NCI-H345 (cell line): ENCODE data around the gene MPP7.
"Not testable (repeated sequence)": the region's sequence is repeated elsewhere in the genome, so short reads cannot be mapped to it uniquely, and the experiment has no call there.

ENCODE experiments used
- DNase-seq: peaks from one replicate; lab custom pipeline; 2025; lab: John Stamatoyannopoulos, UW

The MPP7 gene

DNA sequence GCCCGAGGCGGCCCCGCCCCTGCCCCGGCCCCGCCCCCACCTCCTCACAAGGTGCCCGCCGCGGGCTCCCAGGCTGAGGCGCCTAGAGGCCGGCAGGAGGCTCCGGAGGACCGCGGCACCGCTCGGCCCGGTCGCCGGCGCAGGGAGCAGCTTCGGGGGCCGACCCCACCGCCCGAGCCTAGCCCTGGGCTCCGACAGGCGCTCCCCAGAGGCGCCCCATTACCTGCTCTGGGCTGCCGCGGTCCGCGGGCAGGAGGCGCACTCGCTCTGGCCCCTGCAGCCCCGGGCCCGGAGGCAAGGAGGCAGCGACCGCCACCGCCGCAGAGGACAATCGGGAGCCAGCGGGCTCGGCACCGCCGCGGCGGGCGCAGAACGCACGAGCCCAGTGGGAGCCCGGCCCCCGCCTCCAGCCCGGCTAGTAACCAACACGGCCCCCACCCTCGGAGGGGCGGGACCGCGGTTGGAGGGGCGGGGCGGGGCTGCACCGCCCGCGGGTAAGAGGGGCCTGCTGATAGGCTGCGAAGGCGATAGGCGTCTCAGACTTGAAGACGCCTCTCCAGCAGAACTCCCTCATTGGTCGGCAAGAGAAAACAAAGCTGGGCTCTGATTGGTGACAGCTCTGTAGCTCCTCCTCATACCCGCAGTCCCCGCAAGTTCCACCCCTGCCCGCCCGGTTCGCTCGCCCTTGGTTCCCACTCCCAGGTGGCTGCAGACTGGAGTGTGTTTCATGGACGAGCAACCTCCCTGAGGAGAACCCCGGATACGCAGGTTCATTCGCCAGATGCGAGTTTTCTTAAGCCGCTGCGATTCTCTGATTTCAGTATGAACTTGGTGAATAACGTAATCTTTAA lies at the start of gene MPP7:
Gene MPP7, minus strand, starts transcription at position 427 of the 851 bp plus-strand sequence. CDS start 64,460 bp downstream, outside the sequence.
- DNase-seq: peak; percentile 97

DNA sequence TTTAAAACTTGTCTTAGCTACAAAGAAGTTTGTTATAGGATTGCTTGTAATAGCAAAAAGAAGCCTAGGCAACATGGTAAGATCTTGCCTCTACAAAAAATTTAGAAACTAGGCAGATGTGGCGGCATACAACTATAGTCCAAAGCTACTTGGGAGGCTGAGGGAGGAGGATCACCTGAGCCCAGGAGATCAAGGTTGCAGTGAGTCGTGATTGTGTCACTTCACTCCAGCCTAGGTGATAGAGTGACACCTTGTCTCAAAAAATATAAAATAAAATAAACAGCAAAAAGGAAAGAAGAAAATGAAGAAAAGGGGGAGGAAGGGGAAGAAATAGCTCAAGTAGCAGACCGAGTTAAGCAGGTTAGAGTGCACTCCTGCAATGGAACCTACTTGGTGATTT lies 47.0 kb upstream of the MPP7 start:
- no peak for DNase-seq

DNA sequence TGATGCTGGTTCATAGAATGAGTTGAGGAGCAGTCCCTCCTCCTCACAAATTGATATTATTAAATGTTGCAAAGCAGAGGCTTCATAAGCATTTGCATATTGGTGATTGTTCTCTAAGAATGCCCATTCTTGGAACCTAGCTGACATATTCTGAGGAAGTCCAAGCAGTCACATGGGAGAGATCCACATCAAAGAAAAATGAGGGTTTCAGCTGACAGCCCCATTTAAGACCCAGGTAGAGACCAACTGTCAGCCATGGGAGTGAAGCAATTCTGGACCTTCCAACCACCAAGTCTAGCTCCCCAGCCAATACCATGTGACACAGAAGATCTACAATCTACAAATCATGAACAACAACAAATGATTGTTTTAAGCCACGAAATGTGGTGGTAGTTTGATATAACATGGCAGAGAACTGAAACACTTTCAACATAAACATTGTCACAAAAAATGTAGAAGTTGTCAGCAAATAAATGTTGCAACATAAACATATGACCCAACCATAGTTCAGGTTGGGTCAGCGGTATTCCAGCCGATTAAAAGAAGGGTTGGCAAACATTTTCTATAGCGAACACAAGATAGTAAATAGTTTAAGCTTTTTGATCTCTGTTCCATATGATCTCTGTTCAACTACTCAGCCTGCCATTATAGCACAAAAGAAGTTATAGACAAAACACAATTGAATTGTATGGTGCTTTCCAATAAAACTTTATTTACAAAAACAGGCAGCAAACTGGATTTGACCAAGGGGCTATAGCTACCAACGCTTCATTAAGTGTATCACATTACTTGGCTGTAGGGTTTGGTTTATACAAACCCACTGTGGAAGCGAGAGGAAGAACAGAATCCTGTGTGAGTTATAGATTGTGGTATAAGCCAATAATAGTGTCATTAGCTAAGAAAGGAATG lies 41.4 kb upstream of the MPP7 start:
- no peak for DNase-seq

DNA sequence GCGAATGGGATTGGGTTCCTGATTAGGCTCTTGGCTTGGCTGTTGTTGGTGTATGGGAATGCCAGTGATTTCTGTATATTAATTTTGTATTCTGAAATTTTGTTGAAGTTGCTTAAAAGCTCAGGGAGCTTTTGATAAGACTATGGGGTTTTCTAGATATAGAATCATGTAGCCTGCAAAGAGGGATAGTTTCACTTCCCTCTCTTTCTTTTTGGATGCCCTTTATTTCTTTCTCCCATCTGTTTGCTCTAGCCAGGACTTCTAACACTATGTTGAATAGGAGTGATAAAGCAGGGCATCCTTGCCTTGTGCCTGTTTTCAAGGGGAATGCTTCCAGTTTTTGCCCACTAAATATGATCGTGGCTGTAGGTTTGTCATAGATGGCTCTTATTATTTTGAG lies 40.4 kb upstream of the MPP7 start:
- DNase-seq: no peak

DNA sequence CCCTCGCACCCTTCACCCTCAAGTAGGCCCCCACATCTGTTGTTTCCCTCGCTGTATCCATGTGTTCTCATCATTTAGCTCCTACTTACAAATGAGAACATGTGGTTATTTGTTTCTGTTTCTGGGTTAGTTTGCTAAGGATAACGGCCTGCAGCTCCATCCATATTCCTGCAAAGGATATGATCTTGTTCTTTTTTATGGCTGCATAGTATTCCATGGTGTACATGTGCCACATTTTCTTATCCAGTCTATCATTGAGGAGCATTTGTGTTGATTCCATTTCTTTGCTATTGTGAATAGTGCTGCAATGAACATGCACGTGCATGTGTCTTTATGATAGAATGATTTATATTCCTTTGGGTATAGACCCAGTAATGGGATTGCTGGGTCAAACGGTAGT lies 38.8 kb upstream of the MPP7 start:
- DNase-seq: not testable (repeated sequence)

DNA sequence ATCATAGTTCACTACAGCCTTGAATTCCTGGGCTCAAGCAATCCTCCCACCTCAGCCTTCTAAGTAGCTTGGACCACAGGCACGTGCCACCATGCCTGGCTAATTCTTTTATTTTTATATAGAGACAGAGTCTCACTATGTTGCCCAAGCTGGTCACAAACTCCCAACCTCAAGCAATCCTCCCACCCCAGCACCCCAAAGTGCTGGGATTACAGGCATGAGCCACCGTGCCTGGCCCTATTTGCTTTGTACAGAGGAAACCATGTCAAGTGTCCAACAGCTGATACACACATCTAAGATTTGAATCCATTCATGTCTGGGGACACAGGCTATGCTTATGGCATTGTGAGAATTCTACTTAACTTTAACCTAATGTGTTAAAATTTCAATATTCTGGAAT lies 29.9 kb upstream of the MPP7 start:
- DNase-seq: no peak

DNA sequence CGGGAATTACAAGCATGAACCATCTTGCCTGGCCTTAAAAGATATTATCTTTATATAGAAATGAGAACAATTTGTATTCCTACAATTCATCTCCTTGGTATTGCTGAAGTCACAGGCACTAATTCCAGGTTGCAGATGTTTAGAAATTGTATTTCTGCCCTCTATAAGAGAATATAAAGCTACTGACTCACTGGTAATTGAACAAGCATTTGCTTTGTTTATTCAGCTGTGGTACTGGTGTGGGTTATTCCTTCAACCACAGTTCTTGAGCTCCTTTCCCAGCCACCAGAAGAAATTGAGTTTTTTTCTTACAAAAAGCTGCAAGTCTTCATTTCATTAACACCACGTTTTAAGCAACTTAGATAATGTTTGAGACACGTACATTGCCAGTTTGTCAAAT lies 29.0 kb upstream of the MPP7 start:
- DNase-seq: no peak

DNA sequence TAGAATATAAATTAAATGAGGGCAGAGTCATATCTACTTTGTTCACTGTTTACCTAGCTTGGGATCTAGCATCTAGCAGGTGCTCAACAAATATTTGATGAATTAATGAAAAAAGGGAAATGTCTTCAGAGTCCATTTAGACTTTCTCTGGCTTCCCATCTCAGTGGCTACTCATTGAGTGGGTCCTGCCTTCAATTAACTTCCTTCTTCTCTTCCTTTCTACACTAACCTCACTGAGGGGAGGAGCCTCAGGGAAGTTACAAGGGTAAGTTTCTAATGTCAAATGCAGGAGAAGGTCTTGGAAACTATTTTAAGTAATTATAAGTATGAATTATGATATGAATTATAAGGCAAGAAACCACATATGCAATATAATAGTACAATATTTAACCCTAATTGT lies 28.2 kb upstream of the MPP7 start:
- DNase-seq: no peak

DNA sequence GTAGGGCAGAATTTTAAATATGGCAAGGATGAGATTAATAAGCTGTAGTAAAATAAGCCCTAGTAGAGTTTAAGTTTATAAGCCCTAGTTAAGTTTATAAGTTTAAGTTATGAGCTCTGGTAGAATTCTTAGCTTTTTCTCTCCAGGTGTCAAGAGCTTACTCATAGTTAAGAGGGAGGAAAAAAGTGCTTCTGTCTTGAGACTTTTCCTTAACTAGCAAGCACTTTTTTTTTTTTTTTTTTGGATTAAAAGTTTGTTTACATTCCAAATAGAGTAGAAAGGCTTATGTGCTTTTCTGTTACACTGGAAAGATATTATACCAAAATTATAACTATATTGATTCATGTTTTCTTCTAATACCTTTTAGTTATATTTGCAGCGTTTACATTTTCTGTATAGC lies 25.5 kb upstream of the MPP7 start:
- no peak for DNase-seq

DNA sequence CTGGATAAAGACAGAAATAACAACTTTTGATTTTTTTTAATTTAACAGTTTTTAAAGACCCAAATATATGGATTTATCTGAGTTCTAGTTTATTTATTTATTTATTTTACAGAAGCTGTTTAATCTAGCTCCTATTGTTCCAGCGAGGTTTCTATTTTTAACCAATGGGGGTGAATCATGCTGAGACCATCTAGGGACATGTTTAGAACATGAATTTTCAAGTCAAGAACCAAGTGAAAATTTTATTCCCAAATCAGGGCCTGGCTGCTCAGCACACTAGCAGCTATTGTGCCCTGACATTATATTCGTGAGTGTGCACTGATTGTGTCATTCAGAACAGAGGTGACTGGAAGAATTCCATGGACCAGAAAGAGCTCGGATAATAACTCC lies 24.6 kb upstream of the MPP7 start:
- no peak for DNase-seq

DNA sequence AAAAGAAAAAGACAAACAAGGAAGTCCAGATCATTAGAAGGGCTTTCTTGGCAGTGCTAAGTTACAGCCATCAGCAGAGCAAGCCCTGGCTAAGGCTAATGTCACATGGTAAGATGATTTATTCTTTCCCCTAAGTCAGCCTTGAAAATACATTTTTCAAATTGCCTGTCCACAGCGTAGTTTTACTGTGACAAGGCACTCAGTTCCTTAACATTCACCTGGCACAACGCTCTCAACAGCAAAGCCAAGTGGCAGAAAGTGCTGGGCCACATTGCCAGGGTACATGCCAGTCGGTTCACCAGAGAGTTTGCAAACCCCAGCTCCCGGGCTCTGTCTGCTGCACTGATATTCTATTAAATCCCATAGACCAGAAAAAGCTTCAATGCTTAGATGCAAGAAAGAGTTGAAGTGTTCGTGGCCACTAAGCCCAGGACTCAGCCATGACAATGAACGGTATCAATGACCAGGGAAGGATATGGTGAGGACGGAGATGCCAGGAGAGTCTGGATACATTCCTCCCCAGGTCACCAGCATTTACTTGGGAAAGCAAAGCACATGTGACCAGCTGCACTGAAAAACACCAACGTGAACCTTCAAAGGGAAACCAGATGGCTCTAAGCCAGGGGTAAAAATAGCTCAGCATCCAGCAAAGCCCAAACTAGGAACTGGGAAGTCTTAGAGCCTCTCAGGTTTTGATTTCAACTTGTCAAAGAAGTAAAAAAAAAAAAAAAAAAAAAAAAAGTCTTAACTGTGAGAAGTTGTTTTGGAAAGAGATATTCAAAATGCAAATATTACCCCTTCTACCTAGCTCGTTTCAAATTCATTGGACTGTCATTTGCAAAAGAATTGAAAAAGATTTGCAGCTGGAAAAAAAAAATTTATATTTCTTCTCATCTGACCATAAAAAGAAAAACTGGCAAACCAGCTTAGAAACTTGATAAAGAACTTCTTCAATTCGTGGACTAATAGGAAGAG lies 23.9 kb upstream of the MPP7 start:
- no peak for DNase-seq

DNA sequence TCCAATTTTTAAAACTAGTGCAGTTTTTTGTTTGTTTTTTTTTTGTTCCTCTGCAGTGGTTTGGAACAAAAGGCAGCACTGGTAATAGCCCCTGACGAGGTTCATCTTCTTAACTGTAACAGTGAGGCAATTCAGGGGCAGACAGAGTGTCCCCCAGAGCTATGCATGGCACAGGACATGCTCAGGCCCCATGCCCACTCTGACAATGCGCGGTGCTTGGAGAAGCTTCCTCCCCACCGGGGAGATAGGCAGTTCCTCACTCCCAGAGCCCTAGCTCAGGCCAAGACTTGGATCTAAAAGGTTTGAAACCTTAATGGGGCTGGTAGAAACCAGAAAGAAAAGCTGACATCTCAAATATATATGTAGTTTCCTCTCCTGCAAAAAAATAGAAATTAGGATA lies 17.9 kb upstream of the MPP7 start:
- no peak for DNase-seq

DNA sequence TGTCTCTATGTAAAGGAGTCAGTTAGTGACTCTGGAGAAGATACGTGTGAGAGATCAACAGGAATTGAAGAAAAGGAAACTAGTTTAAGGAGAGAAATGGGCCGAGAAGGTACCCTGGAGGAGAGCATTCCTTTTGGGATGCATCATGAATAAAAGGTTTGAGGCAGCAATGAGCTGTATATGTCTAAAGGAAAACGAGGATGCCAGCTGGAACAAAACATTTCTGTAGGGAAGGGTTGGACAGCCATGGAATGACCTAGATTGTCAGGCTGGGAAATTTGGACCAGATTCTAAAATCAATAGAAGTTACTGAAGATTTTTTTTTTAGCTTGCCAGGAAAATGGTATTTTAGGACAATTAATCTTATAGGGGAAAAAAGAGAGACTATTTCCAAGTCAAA lies 17.2 kb upstream of the MPP7 start:
- no peak for DNase-seq

DNA sequence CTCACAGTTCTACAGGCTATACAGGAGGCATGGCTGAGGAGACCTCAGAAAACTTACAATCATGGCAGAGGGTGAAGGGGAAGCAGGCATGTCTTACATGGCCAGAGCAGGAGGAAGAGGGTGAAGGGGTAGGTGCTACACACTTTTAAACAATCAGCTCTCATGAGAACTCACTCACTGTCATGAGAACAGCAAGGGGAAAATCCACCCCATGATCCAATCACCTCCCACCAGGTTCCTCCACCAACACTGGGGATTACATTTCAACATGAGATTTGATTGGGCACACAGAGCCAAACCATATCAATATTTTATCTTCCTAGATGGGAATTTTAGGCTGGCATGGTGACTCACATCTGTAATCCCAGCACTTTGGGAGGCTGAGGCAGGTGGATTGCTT lies 16.2 kb upstream of the MPP7 start:
- DNase-seq: not testable (repeated sequence)

DNA sequence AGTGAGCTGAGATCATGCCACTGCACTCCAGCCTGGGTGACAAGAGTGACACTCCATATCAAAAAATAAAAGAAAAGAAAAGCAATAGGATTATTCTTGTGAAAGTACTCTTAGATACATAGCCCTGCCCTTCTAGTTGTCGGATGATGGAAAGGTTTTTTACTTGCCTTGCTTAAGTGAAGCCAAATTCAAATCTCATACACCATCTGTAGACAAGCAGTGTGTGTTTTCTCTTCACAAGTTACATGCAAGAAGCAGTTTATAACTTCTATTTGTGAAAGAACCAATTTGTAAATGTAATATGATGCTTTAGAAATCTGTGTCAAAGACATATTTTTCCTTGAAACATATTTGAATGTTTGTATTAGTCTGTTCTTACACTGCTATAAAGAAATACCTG lies 15.8 kb upstream of the MPP7 start:
- no peak for DNase-seq

DNA sequence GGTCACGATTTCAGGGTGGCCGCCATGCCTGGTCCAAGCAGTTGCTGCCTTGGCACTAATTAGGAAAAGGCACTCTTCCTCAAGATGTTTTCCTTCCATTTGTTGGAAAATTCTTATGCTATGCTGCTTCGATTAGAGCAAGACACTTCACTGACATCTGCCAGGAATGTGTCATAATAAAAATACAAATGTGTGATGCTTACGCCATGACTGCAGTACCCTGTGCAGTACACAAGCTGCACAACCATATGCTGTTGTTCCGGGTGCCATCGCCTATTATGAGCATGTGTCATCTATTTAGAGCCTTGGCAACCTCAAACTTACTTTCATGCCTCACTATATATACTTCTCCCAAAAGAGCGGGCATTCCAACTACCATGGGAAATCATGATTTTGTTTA lies 14.9 kb upstream of the MPP7 start:
- DNase-seq: no peak

DNA sequence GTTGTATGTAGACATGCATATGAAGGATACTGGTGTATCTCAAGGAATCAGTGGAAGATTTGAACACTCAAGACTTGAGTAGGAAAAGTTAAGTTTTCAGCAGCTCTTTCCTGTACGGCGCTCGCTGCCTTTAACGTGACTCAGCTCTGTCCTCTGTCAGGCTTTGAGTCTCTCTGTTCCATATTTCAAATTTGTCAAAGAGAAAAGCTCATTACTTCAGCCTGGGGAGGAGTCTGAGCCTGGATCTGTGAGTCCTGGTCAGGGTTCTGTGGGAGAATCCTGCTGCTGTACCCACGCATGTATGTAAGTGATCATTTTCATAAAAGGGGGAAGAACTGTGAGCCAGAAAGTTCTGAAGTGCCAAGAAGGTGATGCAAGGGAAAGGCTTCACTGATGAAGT lies 13.8 kb upstream of the MPP7 start:
- DNase-seq: no peak

DNA sequence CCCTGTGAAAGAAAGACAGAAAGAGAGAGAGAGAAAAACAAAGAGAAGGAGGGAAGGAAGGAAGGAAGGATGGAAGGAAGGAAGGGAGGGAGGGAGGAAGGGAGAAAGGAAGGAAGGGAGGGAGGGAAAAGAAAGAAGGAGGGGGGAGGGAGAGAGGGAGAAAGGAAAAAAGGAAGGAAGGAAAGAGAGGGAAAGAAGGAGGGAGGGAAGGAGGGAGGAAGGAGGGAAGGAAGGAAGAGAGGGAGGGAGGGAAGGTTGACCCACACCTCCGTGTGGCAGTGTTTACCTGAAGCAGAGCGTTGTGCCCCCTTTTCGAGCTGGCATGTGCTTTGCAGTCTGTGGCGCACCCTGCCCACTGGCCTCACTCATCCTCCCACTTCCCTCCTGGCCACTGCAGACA lies 12.3 kb upstream of the MPP7 start:
- no peak for DNase-seq

DNA sequence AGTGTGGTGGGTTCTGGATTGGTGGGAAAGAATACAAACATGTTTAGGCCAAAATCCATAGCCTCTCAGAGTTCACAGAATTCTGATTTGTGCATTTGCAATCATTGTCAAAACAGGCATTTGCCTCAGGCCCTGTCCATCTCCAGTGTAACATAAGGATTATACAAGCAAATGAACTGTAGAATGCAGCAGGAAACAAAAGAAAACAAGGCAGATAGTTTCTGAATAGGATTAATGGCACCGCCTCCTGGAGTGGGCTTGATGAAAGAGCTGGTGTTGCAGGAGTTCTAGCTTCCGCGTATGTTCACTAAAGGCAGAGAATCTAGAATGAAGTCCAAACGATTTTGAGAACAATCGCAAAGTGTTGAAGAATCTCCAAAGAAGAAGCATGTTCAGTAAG lies 11.3 kb upstream of the MPP7 start:
- no peak for DNase-seq

DNA sequence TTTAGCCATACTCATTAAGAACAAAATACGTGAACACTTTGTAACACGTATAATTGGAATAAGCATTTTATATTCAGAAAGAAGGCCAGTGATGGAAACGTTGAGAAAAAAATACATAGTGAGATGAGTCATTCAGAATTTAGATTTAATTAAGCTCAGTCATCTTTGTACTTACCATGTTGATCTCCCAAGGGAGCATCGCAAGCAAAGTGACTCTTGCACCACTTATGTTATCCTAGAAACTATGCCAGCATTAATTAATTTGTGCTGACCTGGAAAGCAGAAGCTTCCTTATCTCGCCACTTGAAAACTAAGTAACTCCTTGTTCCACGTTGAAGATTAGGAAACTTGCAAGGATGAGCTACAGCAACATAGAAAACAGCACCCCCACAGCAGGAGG lies 9.7 kb upstream of the MPP7 start:
- DNase-seq: no peak

DNA sequence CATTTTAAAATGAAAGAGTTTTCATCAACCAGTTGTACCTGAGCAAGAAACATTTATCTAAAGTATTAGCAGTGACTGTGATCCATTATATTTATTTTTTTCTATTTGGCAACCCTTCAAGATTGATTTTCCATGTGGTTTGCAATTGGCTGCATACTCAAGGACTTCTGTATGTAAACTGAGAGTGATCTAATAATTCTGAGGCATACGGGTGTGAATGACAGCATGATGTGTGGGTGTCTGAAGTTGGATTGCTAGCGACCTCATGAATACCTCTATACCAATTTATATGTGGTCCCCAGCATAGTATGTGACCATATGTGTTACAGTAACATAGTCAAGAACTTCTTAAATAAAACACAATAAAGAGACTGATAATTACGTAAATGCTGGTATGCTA lies 8.2 kb upstream of the MPP7 start:
- no peak for DNase-seq

DNA sequence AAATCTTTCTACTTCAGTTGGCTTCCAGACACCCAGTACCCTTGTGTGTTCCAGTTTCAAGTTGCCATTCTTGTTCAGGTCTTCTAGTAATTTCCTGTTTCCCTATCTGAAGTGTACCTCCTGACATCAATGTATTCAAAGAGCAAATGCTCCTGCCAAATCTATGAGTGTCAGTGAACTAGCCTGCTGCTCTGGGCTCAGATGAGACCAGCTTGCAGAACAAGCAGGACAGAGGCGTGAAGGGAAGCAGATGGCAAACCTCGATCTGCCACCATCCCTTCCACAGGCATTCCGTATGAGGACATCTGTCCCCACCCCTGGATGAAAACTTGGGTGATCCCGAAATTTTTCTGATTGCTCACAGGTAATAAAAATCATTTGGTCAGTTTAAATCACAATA lies 4.4 kb upstream of the MPP7 start:
- no peak for DNase-seq
